Fibroblast of the aortic adventitia (primary cell): Measurements from ENCODE around the gene WDR45. TPM values are rescaled to one million over a fixed set of nuclear protein-coding genes. Genes with fewer than 3 reads are reported as not detected.

ENCODE experiments used
- DNase-seq: peaks from one replicate; pipeline ENCODE4 v3.0.0-alpha.2; 2010; ENCODE audit warnings: low read depth
- H3K4me3 ChIP-seq: 2 replicates; pipeline ENCODE4 v1.5.1; 2011; ENCODE audit warnings: low read depth, mild to moderate bottlenecking, control low read depth, low read length, moderate library complexity
- CTCF ChIP-seq: IDR thresholded peaks from 2 replicates; pipeline ENCODE4 v1.5.1; 2011; ENCODE audit warnings: mild to moderate bottlenecking, low read length, control low read depth, inconsistent platforms; ENCODE audit not compliant: insufficient read depth
- total RNA-seq: library from RNA; depleted of rRNA; stranded (reverse); fragments of >200 nt; gene quantifications from 2 replicates; pipeline ENCODE4 v1.2.3, GENCODE V29; 2012; ENCODE audit warnings: low replicate concordance

WDR45 gene
- total RNA-seq, 1 donor: 73.9 TPM

GRCh38 chrX:49053223-49054072 is 26.2 kb downstream of the WDR45 start:
- peak; percentile 35 for DNase-seq
- H3K4me3 ChIP-seq: peak overlapping the region; percentile 58
- no peak for TF ChIP-seq CTCF

GRCh38 chrX:49043987-49044281 is 35.8 kb downstream of the WDR45 start:
- TF ChIP-seq CTCF: no peak
- DNase-seq: no peak
- H3K4me3 ChIP-seq: peak overlapping the region; percentile 13

GRCh38 chrX:49043220-49043986 is 36.3 kb downstream of the WDR45 start, which contains the start of gene TFE3:
TFE3 (minus strand) TSS chrX:49043357; CDS start chrX:49043226, 131 bp downstream.
- TF ChIP-seq CTCF: peak; percentile 53
- peak within 1 kb of the TSS; percentile 69 for H3K4me3 ChIP-seq
- DNase-seq: peak; percentile 99

- DNase-seq: no peak
- no peak for TF ChIP-seq CTCF
- peak overlapping the region; percentile 69 for H3K4me3 ChIP-seq
These were observed 37.0 kb downstream of the WDR45 start for GRCh38 chrX:49042581-49043219.

- DNase-seq: peak; percentile 59
- H3K4me3 ChIP-seq: peak overlapping the region; percentile 69
- TF ChIP-seq CTCF: no peak
These were observed 37.7 kb downstream of the WDR45 start for GRCh38 chrX:49041744-49042580.

GRCh38 chrX:49040376-49040955 is 39.2 kb downstream of the WDR45 start:
- H3K4me3 ChIP-seq: peak overlapping the region; percentile 69
- DNase-seq: peak; percentile 35
- no peak for TF ChIP-seq CTCF
